Psoas muscle (tissue), 8 donors: Measurements from ENCODE around the gene SMARCD3. TPM values are rescaled to one million over a fixed set of nuclear protein-coding genes. Genes with fewer than 3 reads are reported as not detected.

Source experiments
- ATAC-seq, 4 donors: fragments of 200-7000 bp; cut with Tn5 transposase; one replicate each; pipeline ENCODE4 v1.9.1; 2020; ENCODE audit warnings: moderate library complexity in 3 of 4, mild to moderate bottlenecking in 2 of 4
- DNase-seq, 2 donors: peaks; one replicate each; pipeline ENCODE4 v3.0.0-alpha.2; 2020
- H3K27ac ChIP-seq: fragments of 200-600 bp; one replicate; pipeline ENCODE4 v1.8.0; 2022
- H3K27me3 ChIP-seq, 3 donors: fragments of 200-600 bp in 1 of 3; one replicate each; pipeline versions ENCODE4 v1.6.1 to v1.8.0; 2013 to 2022; ENCODE audit warnings: low read length in 2 of 3, mild to moderate bottlenecking in 2 of 3, moderate library complexity in 1 of 3; ENCODE audit not compliant: insufficient read depth in 3 of 3
- H3K36me3 ChIP-seq, 2 donors: fragments of 200-600 bp in 1 of 2; one replicate each; pipeline versions ENCODE4 v1.6.1 to v1.8.0; 2013 to 2022; ENCODE audit warnings: low read depth in 1 of 2, mild to moderate bottlenecking in 1 of 2, moderate library complexity in 1 of 2; ENCODE audit not compliant: insufficient read depth in 1 of 2
- H3K4me1 ChIP-seq: fragments of 200-600 bp; one replicate; pipeline ENCODE4 v1.8.0; 2022
- H3K4me3 ChIP-seq: fragments of 200-600 bp; one replicate; pipeline ENCODE4 v1.8.0; 2022; ENCODE audit warnings: mild to moderate bottlenecking
- H3K9me3 ChIP-seq: fragments of 200-600 bp; one replicate; pipeline ENCODE4 v1.8.0; 2022
- CTCF ChIP-seq: fragments of 200-600 bp; IDR thresholded peaks from one replicate; pipeline ENCODE4 v1.8.0; 2022; ENCODE audit warnings: antibody characterized with exemption
- WGBS, 3 donors: extraction: QIAGEN DNeasy Blood & Tissue Kit; methylation state at CpG; one replicate each; pipeline versions ENCODE4 v1.1.6 to v1.1.7; 2013; 5-methylcytosine and 5-hydroxymethylcytosine counted together
- intact Hi-C, 2 donors: fragments of 100-400 bp; cut with DNase I; formaldehyde crosslinking; loops; one replicate each; pipeline versions ENCODE4 v1.11.0 to v1.14.2; 2022
- polyA plus RNA-seq, 3 donors: library from polyadenylated mRNA; stranded (reverse); fragments of 200-250 nt; gene quantifications; one replicate each; pipeline ENCODE4 v1.2.3, GENCODE V29; 2013
- total RNA-seq, 4 donors: library from RNA; stranded (reverse); fragmentation: NEBNext Ultra II Directional in 2 of 4; extraction: Animal tissue kit (Norgen Biotek cat#: 25700) in 2 of 4; gene quantifications; one replicate each; pipeline versions ENCODE4 v1.2.1 to v1.2.4, GENCODE V29; 2021 to 2023
- donor health status: healthy with polysubstance abuse.
- donor health status: DM: no; HTN: no; CAD: no; lungs with moderate emphysema.
- donor health status: Bipolar disorder and iron deficiency.
- donor health status: healthy.
- donor health status: DM: yes; HTN: yes; CAD: no.
- donor health status: DM: no; HTN: no; CAD: no.
- donor health status: DM: no; HTN: no; CAD: no.
- donor health status: DM: yes; HTN: yes; CAD: no.

Gene SMARCD3
- total and polyA plus RNA-seq, 7 donors, result 38.3 to 138 (median 92.5) TPM

GRCh38 chr7:151197932-151198331, 50.6 kb downstream of the SMARCD3 start:
- ATAC-seq (no peak), DNase-seq (no peak)
- Histone ChIP-seq H3K36me3 (no peaks in the 10 kb centered on the region), H3K9me3 (no peaks in the 10 kb centered on the region), H3K4me3 (no peak overlapping the region), H3K4me1 (no peaks in the 10 kb centered on the region), H3K27me3 (peaks cover 0 to 10% (median 0%) of the 10 kb centered on the region in 3 donors), H3K27ac (no peak overlapping the region)
- intact Hi-C loops, result loop anchor here in 1 of 2 donors (10.0 kb wide), 1 partner anchor 107 kb away; no protein-coding TSS in a partner anchor
- no peak for TF ChIP-seq CTCF

DNA sequence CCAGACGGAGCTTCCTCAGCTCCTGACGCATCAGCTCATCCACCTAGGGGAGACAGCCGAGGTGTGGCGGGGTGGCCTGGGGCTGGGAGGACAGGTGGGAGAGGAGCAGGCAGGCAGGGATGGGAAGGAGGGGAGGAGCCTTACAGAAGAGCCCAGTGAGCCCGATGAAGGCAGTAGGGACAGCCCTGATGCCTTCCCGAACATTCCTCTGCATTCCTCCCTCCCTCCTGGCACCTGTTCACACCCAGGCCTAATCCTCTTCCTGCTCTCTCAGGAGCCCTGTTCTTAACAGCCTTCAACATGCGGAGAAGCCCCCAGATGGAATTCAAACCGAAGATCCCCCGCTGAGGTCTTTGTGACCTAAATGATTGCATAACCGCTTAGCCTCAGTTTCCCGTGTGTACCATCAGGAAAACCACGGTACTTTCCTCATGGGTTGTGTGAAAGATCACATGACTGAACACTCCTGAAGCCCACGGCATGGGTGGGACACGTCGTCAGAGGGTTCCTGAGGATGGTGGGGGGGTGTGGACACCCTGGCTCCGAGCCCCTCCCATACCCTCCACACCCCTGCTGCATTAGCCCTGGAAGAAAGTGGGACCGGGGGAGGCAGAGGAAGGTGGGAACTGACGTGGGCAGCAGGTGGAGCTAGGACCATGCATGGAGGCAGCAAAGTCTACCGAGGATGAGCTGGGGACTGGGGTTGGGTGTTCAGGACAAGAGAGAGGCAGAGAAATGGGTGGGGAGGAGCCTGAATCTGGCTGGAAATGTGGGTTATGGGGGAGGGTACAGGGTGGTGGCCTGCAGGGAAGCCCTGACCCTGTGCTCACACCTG, 52.7 kb downstream of the SMARCD3 start:
- Histone ChIP-seq H3K36me3 (no peaks in the 10 kb centered on the region), H3K27ac (no peak overlapping the region), H3K4me1 (peaks cover 3% of the 10 kb centered on the region), H3K9me3 (no peaks in the 10 kb centered on the region), H3K4me3 (no peak overlapping the region), H3K27me3 (peaks cover 0 to 7% (median 0%) of the 10 kb centered on the region in 3 donors)
- no peak for DNase-seq
- no peak for ATAC-seq
- WGBS, 3 donors, result 46 to 61% (median 49%) methylated on average over 17 to 19 of the region's 19 CpGs
- intact Hi-C loops, result loop anchor here in 1 of 2 donors (10.0 kb wide), 1 partner anchor 109 kb away; no protein-coding TSS in a partner anchor
- no peak for TF ChIP-seq CTCF

GRCh38 chr7:151194188-151194587, 54.3 kb downstream of the SMARCD3 start:
- Histone ChIP-seq H3K4me3 (no peak overlapping the region), H3K27ac (no peak overlapping the region), H3K27me3 (peaks cover 0 to 5% (median 0%) of the 10 kb centered on the region in 3 donors), H3K9me3 (no peaks in the 10 kb centered on the region), H3K36me3 (no peaks in the 10 kb centered on the region), H3K4me1 (peaks cover 3% of the 10 kb centered on the region)
- intact Hi-C loops, result loop anchor here (5.0 to 10.0 kb wide), 4 partner anchors 33 to 111 kb away; partner anchors contain the start of gene ABCF2 (in 1 of the 2)
- DNase-seq (no peak), ATAC-seq (no peak)
- no peak for TF ChIP-seq CTCF
- 76 to 89% (median 78%) methylated on average over 7 of the region's 7 CpGs for WGBS, 3 donors

- TF ChIP-seq CTCF, result no peak
- intact Hi-C loops, result loop anchor here (5.0 to 10.0 kb wide), 4 partner anchors 34 to 111 kb away; partner anchors contain the start of gene ABCF2 (in 1 of the 2)
- H3K9me3 ChIP-seq, result no peaks in the 10 kb centered on the region
- 84 to 94% (median 90%) methylated on average over 14 of the region's 14 CpGs for WGBS, 3 donors
- H3K27ac ChIP-seq, result no peak overlapping the region
- ATAC-seq, result no peak
- peaks cover 6% of the 10 kb centered on the region for H3K4me1 ChIP-seq
- H3K36me3 ChIP-seq, result no peaks in the 10 kb centered on the region
- no peak for DNase-seq
- no peak overlapping the region for H3K4me3 ChIP-seq
- H3K27me3 ChIP-seq, result peaks cover 0 to under 1% (median 0%) of the 10 kb centered on the region in 3 donors
Observed at GRCh38 chr7:151193203-151193978, 55.1 kb downstream of the SMARCD3 start.
